HG02610 (cell line): Measurements from ENCODE around the gene ZFP57.

Source experiments
- ATAC-seq: cut with Tn5 transposase; IDR thresholded peaks from one replicate; pipeline ENCODE4 v1.9.1; 2021; ENCODE audit warnings: mild to moderate bottlenecking, moderate library complexity; ENCODE audit not compliant: unreplicated experiment

ZFP57 gene

GRCh38 chr6:29656157-29656556, 24.8 kb downstream of the ZFP57 start:
- ATAC-seq = no peak

- no peak for ATAC-seq
Observed at GRCh38 chr6:29655658-29656057, 25.3 kb downstream of the ZFP57 start.

GRCh38 chr6:29653452-29654038, 27.4 kb downstream of the ZFP57 start:
- ATAC-seq = no peak

GRCh38 chr6:29652198-29652584, 28.8 kb downstream of the ZFP57 start:
- ATAC-seq = no peak

GRCh38 chr6:29651413-29652197, 29.3 kb downstream of the ZFP57 start:
- no peak for ATAC-seq

GRCh38 chr6:29649701-29650673, 31.0 kb downstream of the ZFP57 start:
- peak; percentile 93 for ATAC-seq

GRCh38 chr6:29647927-29648642, 32.9 kb downstream of the ZFP57 start:
- no peak for ATAC-seq

- ATAC-seq = no peak
Observed at GRCh38 chr6:29641430-29642148, 39.4 kb downstream of the ZFP57 start.

- ATAC-seq = no peak
Observed at GRCh38 chr6:29637247-29637646, 43.7 kb downstream of the ZFP57 start.

GRCh38 chr6:29633534-29633905, 47.4 kb downstream of the ZFP57 start:
- ATAC-seq = no peak

GRCh38 chr6:29632789-29633533, 48.0 kb downstream of the ZFP57 start, which contains the start of gene GABBR1:
GABBR1 (minus strand) TSS chr6:29633183; CDS start chr6:29632385, 798 bp downstream.
- ATAC-seq = peak; percentile 74

- ATAC-seq = peak; percentile 22
Observed at GRCh38 chr6:29631860-29632731, 48.9 kb downstream of the ZFP57 start.

GRCh38 chr6:29631209-29631810, 49.6 kb downstream of the ZFP57 start:
- ATAC-seq = no peak

- no peak for ATAC-seq
Observed at GRCh38 chr6:29630315-29630714, 50.6 kb downstream of the ZFP57 start.

GRCh38 chr6:29629571-29629970, 51.4 kb downstream of the ZFP57 start:
- no peak for ATAC-seq

GRCh38 chr6:29628419-29629281, 52.3 kb downstream of the ZFP57 start:
- ATAC-seq = no peak
